T-helper 22 cell (primary cell): Measurements from ENCODE around the gene FRG2.
"Not testable (repeated sequence)": the region's sequence is repeated elsewhere in the genome, so short reads cannot be mapped to it uniquely, and the experiment has no call there.

ENCODE experiments used
- DNase-seq: peaks from one replicate; pipeline ENCODE4 v3.0.0-alpha.2; 2020; ENCODE audit warnings: low read depth

FRG2 gene

DNA sequence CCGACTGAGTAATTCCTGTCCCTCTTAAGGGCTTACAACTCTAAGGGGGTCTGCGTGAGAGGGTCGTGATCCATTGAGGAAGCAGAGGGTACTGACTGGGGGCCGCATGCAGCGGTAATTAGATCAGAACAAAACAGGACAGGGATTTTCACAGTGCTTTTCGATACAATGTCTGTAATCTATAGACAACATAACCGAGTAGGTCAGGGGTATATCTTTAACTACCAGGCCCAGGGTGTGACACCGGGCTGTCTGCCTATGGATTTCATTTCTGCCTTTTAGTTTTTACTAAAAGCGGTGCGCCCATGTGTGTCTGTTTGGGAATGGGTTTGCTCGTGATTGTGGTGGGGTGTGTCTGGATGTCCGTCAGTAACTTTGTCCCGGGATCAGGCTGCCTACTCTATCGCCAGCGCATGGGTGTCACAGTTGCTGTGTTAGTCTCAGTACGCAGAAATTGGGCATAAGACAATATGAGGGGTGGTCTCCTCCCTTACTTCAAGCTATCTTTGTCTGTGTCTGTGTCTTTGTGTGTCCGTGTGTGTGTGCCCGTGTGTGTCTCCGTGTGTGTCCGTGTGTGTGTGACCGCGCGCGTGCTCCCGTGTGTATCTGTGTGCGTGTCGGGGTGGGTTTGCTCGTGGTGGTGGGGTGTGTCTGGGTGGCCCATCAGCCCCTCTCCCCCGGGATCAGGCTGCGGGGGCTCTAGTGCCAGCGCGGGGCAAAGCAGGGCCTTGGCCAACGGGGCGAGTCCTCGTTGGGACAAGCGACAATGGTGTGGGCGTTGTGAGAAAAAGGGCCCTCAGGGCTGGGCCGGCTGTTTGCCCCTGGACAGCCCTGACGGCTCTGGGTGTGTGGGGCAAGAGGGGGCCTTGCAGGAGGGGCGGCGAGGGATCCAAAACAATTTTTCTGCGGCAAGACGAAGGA, 10.4 kb downstream of the FRG2 start:
- DNase-seq: no peak

DNA sequence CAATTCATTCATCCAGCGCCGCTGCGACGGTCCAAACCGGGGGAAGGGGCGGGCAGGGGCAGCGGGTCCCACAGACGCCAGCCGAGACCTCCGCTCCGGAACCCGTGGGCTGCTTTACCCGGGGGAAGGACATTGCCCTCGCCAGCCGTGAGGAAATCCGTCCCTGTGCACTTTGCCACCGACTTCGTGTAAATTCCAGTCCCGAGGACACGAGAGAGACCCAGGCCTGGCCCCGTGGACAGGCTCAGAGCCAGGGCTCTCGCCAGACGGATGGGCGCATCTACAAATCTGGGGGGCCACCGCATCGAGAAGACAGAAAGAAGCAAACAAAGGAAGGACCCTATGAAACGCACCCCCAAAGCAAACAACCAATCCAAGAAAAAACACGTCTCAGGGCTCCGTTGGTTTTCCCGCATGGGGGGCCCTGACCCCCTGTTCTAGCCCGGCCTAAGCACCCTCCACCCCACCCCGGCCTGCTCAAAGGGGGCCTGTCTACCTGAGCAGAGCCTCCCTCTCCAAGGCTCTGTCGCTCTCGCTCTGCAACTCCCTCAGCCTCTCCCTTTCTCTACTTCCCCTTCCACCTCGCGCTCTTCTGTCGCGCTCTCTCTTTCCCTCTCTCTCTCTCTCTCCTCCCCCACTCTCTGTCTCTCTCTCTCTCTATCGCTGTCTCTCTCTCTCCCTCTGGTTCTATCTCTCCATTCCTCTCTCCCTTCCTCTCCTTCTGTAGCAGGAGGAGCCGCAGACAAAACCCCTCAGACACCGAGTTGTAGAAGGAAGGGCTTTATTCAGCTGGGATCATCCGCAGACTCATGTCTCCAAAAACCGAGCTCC, 11.3 kb downstream of the FRG2 start:
- no peak for DNase-seq

DNA sequence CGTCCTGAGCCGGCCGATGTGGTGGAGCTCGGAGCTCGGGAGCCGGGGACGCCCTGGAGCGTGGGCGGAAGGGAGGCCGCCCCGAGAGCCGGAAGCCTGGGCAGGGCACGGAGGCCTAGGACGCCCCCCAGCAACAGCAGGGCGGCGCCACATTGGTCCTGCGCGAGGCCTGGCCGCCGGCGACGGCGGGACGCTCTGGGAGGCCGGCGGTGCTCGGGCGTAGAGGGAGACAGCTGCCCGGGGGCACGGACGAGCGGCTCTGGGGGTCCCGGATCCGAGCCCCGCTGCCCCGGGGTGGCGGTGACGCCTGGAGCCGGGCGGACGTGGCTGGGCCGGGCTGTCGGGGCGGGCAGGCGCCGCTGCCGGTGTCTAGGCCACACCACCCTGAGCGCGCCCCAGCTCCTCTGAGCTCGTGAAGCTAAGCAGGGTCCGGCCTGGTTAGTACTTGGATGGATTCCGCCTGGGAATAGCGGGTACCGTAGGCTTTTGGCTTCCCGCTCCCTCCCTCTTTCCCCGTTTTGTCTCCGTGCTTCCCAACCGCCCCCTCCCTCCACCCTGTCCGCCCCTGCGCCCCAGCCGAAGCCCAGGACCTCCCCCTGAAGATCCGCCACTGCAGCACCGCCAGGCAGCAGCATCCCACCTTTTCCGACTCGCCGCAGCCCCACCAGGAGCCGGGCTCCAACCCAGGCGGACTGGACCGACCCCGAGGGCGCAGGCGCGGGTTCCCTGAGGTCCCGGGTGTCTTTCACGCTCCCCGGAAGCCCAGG, 12.1 kb downstream of the FRG2 start:
- no peak for DNase-seq

DNA sequence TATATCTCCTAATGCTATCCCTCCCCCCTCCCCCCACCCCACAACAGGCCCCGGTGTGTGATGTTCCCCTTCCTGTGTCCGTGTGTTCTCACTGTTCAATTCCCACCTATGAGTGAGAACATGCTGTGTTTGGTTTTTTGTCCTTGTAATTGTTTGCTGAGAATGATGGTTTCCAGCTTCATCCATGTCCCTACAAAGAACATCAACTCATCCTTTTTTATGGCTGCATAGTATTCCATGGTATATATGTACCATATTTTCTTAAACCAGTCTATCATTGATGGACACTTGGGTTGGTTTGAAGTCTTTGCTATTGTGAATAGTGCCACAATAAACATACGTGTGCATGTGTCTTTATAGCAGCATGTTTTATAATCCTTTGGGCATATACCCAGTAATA, 37.1 kb downstream of the FRG2 start:
- DNase-seq: not testable (repeated sequence)

DNA sequence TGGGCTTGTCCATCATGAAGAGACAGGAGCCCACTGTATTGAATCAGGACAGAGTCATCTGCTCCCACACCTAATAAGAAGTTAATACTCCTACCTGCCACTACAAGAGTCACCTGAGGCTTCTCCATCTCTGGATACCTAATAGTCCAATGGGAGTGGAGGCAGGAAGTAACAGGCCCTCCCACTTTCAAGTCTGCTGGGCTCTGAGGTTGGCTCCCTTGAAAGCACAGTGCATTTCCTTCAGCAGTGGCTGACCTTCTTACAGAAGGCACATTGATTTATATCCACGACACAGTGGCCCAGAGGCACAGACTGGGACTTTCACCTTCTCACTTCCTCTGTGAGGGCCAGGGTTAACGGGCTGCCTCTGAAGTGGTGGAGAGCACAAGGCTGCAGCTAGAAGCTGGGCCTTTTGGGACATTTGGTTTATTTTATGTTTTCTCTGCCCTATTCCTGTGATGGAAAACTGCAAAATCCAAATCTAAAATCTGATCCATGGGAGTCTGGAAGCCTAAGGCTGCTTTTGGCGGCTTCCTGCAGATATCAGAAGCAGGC, 38.1 kb downstream of the FRG2 start:
- DNase-seq: no peak

DNA sequence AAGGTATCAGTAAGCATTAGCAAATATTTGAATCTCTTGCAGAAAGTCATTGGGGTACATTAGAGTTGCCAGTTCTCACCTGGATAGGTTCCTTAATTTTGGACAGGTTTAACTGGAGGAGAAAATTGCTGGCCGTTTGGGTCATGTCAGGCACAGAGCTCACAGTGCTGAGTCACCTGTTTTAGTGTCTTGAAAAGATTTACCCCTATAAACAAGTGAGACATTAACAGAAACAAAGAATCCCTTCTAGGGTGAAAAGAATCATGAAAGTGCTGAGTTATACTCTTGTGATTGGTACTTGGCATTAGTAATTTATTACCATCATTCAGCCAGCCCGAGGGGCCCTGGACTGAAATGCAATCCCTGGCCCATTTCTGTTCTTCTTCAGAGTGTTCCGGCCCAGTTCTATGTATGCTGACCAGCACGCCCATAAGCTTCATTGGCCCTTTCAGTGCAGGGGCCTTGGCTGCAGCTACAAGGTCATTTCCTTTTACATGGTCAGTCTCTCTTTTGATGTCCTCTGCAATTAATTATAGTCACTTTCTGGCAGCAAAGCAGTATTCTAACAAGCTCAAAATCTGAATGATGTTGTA, 41.3 kb downstream of the FRG2 start:
- DNase-seq: not testable (repeated sequence)

DNA sequence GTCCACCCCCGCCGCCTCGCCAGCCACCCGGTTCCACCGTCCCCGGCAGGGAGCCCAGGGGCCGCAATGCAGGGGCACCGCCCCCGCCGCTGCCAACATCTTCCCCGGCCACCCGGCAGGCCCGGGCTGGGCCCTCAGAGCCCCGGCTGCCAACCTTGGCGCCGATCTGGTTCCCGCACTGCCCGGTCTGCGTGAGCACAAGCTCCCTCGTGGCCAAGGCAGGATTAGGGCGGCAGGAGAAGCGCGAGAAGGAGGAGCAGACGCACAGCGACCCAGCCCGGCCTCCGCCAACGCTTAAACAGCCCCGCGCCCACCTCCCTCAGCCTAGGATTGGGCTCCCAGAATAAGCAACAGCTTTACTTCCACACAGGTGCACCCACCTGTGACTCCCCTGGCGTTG, 42.4 kb downstream of the FRG2 start:
- not testable (repeated sequence) for DNase-seq

DNA sequence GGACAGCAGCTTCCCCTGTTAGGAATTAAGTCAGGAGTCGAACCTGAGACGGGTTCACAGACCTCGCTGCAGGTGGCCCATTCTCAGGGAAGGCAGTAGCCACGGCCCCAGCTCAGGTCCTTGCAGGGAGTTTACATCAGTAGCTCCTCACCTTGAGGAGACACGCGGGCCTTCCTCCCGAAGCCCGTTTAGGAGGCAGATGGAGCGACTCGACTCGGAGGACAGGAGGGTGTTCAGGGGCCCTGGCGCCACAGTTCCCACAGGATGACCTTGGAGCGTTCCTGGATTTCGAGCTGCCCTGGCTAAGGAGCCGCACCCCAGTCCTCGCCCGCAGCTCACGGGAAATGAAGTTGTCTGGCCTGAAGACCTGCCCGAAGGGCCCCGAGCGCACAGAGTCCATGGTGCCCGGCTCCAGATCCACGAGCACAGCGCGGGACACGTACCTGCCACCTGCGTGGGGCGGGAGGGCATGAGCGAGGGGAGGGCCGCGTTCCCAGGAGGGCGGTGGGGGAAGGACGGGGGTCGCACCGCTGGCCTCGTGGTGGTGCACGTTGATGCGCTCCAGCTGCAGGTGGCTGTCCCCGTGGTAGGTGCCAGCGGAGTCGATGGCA, 43.0 kb downstream of the FRG2 start:
- not testable (repeated sequence) for DNase-seq

DNA sequence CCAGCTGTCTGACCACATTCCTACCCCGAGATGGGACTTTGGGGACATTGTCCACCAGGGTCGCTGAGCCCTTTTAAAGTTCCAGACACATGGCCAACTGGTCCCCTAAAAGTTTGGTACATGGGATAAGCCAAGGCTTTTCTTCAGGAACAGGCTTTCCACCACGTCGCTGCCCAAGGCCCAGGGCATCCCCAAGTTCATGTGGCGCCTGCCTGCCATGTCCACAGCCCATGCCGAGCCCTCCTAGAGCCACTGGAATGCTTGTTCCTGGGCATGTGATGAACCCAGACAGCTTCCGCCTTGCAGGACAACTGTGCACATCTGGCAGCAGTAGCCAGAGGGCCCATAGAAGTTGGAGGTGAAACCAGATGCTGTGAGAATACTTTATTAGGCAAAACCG, 45.1 kb downstream of the FRG2 start:
- no peak for DNase-seq

DNA sequence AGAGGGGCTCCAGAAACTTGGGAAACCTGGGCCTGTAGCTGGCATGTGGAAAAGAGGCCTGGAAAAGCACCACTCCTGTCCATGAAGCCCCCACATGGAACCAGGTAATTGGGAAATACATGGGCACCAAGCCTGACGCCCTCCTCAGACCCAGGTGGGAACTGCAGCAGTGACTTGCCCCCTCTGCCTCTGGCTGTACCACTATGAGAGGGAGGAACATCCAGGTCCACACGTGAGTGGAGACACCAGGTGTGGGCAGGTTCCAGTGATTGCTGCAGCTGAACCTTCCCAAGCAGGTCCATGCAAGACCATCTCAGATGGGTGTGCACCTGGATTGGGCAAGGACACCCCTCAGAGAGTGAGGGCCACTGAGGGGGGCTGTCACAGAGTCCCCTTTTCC, 46.8 kb downstream of the FRG2 start:
- DNase-seq: not testable (repeated sequence)

DNA sequence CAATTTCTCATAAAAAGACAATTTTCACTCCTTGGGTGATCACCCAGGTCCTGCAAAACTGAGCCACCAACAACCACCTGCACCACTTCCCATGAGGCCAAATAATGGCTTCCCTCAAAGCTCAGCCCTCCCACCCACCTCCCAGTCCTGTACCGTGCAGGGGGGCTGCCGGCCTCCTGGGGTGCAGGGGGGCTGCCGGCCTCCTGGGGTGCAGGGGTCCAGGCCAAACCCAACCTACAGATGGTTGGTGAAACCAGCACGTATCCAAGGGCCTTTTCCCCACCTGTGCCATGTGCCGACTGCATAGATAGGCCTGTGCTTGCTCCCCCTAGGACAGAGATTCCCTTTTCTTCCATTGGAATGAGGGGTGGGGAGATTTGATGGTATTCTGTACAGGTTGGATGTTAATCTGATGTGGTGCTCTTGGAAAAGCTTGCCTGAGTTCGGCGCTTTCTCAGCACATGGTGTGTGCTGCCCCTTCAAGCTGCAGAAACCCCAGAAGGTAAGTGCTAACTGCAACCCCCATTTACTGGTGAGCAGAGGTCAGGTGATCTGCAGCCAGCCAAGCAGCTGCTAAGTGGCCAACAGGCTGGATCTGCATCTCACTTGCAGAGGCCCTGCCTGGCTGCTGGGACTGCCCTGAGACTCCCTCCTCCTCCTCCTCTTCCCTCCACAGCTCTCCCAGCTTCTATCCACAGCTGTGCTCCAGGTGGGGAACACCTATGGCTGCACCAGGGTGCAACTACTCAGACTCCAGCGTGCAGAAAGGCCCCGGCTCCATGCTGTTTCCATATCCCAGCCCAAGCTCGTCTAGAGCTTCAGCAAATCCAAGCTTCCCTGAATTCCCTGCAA, 47.6 kb downstream of the FRG2 start:
- DNase-seq: no peak
